HEK293 (cell line): ENCODE results near the gene TM7SF2.
"Not testable (repeated sequence)": the region's sequence is repeated elsewhere in the genome, so short reads cannot be mapped to it uniquely, and the experiment has no call there.

Experiments
- GLIS2 ChIP-seq: fragments of 450-650 bp; formaldehyde crosslinking; IDR thresholded peaks from 2 replicates; pipeline ENCODE4 v1.5.1; 2016; ENCODE audit warnings: missing biosample characterization, missing genetic modification characterization
- SALL2 ChIP-seq: fragments of 450-650 bp; formaldehyde crosslinking; IDR thresholded peaks from 2 replicates; pipeline ENCODE4 v1.5.0; 2017; ENCODE audit warnings: missing biosample characterization, mild to moderate bottlenecking, missing genetic modification characterization, borderline replicate concordance
- TRIM28 ChIP-seq: IDR thresholded peaks from 2 replicates; pipeline ENCODE4 v1.6.1; 2011; ENCODE audit warnings: low read length, control low read depth, borderline replicate concordance
- ZBTB8A ChIP-seq: fragments of 450-650 bp; formaldehyde crosslinking; IDR thresholded peaks from 2 replicates; pipeline ENCODE4 v1.5.1; 2016; ENCODE audit warnings: missing biosample characterization, missing genetic modification characterization
- ZFP37 ChIP-seq: fragments of 450-650 bp; formaldehyde crosslinking; IDR thresholded peaks from 2 replicates; pipeline ENCODE4 v1.5.1; 2016; ENCODE audit warnings: missing biosample characterization, missing genetic modification characterization
- ZNF747 ChIP-seq: fragments of 450-650 bp; formaldehyde crosslinking; IDR thresholded peaks from 2 replicates; pipeline ENCODE4 v1.5.1; 2016; ENCODE audit warnings: missing biosample characterization, missing genetic modification characterization
- TF ChIP-seq, protein P1 (sequence below): fragments of 450-650 bp; formaldehyde crosslinking; IDR thresholded peaks from 2 replicates; pipeline ENCODE4 v1.5.1; 2016; ENCODE audit warnings: missing biosample characterization, missing genetic modification characterization
- TF ChIP-seq, protein P2 (sequence below): fragments of 450-650 bp; IDR thresholded peaks from 2 replicates; pipeline ENCODE4 v1.5.1; 2018; ENCODE audit warnings: missing biosample characterization, missing genetic modification characterization
- TF ChIP-seq, protein P3 (sequence below): sonication (generic); formaldehyde crosslinking; IDR thresholded peaks from 2 replicates; pipeline ENCODE4 v1.8.1; 2022; ENCODE audit warnings: mild to moderate bottlenecking, moderate library complexity, missing genetic modification reagents
- TF ChIP-seq, protein P4 (sequence below): fragments of 450-650 bp; formaldehyde crosslinking; IDR thresholded peaks from 2 replicates; pipeline ENCODE4 v1.5.1; 2016; ENCODE audit warnings: missing biosample characterization, missing genetic modification characterization

DNA sequence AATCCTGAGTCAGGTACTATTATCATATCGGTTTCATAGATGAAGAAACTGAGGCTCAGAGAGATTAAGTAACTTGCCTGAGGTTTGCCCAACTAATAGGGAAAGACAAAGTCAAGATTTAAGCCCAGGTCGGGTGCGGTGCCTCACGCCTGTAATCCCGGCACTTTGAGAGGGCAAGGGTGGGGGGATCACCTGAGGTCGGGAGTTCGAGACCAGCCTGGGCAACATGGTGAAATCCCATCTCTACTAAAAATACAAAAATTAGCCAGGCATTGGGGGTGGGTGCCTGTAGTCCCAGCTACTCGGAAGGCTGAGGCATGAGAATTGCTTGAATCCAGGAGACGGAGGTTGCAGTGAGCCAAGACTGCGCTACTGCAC, 38.4 kb downstream of the TM7SF2 start:
- TF ChIP-seq TRIM28; GLIS2 (tag by site-specific recombination); SALL2 (tag by site-specific recombination); ZBTB8A (tag by site-specific recombination); ZFP37; ZNF747: not testable (repeated sequence)
- TF ChIP-seq, protein P1, sequence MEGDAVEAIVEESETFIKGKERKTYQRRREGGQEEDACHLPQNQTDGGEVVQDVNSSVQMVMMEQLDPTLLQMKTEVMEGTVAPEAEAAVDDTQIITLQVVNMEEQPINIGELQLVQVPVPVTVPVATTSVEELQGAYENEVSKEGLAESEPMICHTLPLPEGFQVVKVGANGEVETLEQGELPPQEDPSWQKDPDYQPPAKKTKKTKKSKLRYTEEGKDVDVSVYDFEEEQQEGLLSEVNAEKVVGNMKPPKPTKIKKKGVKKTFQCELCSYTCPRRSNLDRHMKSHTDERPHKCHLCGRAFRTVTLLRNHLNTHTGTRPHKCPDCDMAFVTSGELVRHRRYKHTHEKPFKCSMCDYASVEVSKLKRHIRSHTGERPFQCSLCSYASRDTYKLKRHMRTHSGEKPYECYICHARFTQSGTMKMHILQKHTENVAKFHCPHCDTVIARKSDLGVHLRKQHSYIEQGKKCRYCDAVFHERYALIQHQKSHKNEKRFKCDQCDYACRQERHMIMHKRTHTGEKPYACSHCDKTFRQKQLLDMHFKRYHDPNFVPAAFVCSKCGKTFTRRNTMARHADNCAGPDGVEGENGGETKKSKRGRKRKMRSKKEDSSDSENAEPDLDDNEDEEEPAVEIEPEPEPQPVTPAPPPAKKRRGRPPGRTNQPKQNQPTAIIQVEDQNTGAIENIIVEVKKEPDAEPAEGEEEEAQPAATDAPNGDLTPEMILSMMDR (tag by site-specific recombination) = not testable (repeated sequence)
- TF ChIP-seq, protein P2, sequence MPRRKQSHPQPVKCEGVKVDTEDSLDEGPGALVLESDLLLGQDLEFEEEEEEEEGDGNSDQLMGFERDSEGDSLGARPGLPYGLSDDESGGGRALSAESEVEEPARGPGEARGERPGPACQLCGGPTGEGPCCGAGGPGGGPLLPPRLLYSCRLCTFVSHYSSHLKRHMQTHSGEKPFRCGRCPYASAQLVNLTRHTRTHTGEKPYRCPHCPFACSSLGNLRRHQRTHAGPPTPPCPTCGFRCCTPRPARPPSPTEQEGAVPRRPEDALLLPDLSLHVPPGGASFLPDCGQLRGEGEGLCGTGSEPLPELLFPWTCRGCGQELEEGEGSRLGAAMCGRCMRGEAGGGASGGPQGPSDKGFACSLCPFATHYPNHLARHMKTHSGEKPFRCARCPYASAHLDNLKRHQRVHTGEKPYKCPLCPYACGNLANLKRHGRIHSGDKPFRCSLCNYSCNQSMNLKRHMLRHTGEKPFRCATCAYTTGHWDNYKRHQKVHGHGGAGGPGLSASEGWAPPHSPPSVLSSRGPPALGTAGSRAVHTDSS (tag by site-specific recombination) = not testable (repeated sequence)
- TF ChIP-seq, protein P3, sequence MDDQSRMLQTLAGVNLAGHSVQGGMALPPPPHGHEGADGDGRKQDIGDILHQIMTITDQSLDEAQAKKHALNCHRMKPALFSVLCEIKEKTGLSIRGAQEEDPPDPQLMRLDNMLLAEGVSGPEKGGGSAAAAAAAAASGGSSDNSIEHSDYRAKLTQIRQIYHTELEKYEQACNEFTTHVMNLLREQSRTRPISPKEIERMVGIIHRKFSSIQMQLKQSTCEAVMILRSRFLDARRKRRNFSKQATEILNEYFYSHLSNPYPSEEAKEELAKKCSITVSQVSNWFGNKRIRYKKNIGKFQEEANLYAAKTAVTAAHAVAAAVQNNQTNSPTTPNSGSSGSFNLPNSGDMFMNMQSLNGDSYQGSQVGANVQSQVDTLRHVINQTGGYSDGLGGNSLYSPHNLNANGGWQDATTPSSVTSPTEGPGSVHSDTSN (CRISPR knock-in tag) = not testable (repeated sequence)
- TF ChIP-seq, protein P4, sequence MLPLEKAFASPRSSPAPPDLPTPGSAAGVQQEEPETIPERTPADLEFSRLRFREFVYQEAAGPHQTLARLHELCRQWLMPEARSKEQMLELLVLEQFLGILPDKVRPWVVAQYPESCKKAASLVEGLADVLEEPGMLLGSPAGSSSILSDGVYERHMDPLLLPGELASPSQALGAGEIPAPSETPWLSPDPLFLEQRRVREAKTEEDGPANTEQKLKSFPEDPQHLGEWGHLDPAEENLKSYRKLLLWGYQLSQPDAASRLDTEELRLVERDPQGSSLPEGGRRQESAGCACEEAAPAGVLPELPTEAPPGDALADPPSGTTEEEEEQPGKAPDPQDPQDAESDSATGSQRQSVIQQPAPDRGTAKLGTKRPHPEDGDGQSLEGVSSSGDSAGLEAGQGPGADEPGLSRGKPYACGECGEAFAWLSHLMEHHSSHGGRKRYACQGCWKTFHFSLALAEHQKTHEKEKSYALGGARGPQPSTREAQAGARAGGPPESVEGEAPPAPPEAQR (tag by site-specific recombination) = not testable (repeated sequence)
